Heart left ventricle (tissue), 16 donors: Measurements from ENCODE around the gene GPR25. TPM values are rescaled to one million over a fixed set of nuclear protein-coding genes. Genes with fewer than 3 reads are reported as not detected.
A peak's percentile ranks its signal among the peaks of the same experiment; 100 is the strongest.

Experiments
- ATAC-seq, 4 donors: fragments of 200-7000 bp; cut with Tn5 transposase; one replicate each; pipeline ENCODE4 v1.9.1; 2020 to 2022; ENCODE audit warnings: moderate library complexity in 4 of 4, mild to moderate bottlenecking in 3 of 4, moderate number of reproducible peaks in 1 of 4
- DNase-seq, 5 donors: peaks; one replicate each; pipeline ENCODE4 v3.0.0-alpha.2; 2020
- H3K27ac ChIP-seq, 12 donors: fragments of 200-600 bp; sonication (generic) in 4 of 12; one replicate each; pipeline versions ENCODE4 v1.5.0 to v1.8.0; 2016 to 2022; ENCODE audit warnings: mild to moderate bottlenecking in 2 of 12
- H3K27me3 ChIP-seq, 9 donors: fragments of 200-600 bp; sonication (generic) in 2 of 9; one replicate each; pipeline versions ENCODE4 v1.5.1 to v1.8.0; 2016 to 2022; ENCODE audit warnings: mild to moderate bottlenecking in 3 of 9
- H3K36me3 ChIP-seq, 9 donors: fragments of 200-600 bp; sonication (generic) in 2 of 9; one replicate each; pipeline versions ENCODE4 v1.5.0 to v1.8.0; 2018 to 2022; ENCODE audit warnings: mild to moderate bottlenecking in 2 of 9
- H3K4me1 ChIP-seq, 12 donors: fragments of 200-600 bp; sonication (generic) in 4 of 12; one replicate each; pipeline versions ENCODE4 v1.5.0 to v1.8.0; 2016 to 2022; ENCODE audit warnings: mild to moderate bottlenecking in 3 of 12
- H3K4me3 ChIP-seq, 12 donors: fragments of 200-600 bp; sonication (generic) in 4 of 12; one replicate each; pipeline versions ENCODE4 v1.5.0 to v1.8.0; 2017 to 2022; ENCODE audit warnings: mild to moderate bottlenecking in 9 of 12, moderate library complexity in 4 of 12
- H3K9me3 ChIP-seq, 12 donors: fragments of 200-600 bp; sonication (generic) in 4 of 12; one replicate each; pipeline versions ENCODE4 v1.5.0 to v1.8.0; 2016 to 2022; ENCODE audit warnings: mild to moderate bottlenecking in 1 of 12
- CTCF ChIP-seq, 12 donors: fragments of 200-600 bp; sonication (generic) in 4 of 12; IDR thresholded peaks; one replicate each; pipeline versions ENCODE4 v1.5.0 to v1.8.0; 2018 to 2022; ENCODE audit warnings: antibody characterized with exemption in 12 of 12, mild to moderate bottlenecking in 5 of 12
- POLR2A ChIP-seq, 2 donors: fragments of 450-650 bp; IDR thresholded peaks; one replicate each; pipeline ENCODE4 v1.6.1; 2017; ENCODE audit warnings: antibody characterized with exemption in 2 of 2, mild to moderate bottlenecking in 2 of 2, moderate library complexity in 2 of 2
- WGBS, 4 donors: extraction: QIAGEN DNeasy Blood & Tissue Kit in 2 of 4; methylation state at CpG; one replicate each; pipeline versions ENCODE4 v1.1.5 to v1.1.7; 2013 to 2018; 5-methylcytosine and 5-hydroxymethylcytosine counted together
- intact Hi-C, 10 donors: fragments of 100-400 bp; cut with DNase I; formaldehyde crosslinking; loops; one replicate each; pipeline versions ENCODE4 v1.11.1 to v1.14.2; 2022
- polyA plus RNA-seq, 2 donors: library from polyadenylated mRNA; stranded (reverse); fragments of 200-250 nt; gene quantifications; one replicate each; pipeline ENCODE4 v1.2.3, GENCODE V29; 2013
- total RNA-seq, 9 donors: library from RNA; depleted of rRNA in 2 of 9; stranded (reverse); fragments of >200 nt in 2 of 9; fragmentation: NEBNext Ultra II Directional in 3 of 9; extraction: Animal tissue kit (Norgen Biotek cat#: 25700) in 3 of 9; gene quantifications; one replicate each; pipeline versions ENCODE4 v1.1.0 to v1.2.4, GENCODE V29; 2016 to 2023
- donor health status: ischemic (EF 13 %, LVEDD 7.1; RV severe dilation, severe dysfunction).
- donor health status: healthy with polysubstance abuse.
- donor health status: DM: no; HTN: yes; CAD: no.
- donor health status: DM: no; HTN: no; CAD: no.
- donor health status: ischemic (EF 25% LVEDD 6.9; RV normal size, moderate dysfunction).
- donor health status: ischemic (EF 25% LVEDD 5.7; RV mildly dilated, moderate dysfunction).
- donor health status: healthy.
- donor health status: DM: yes; HTN: yes; CAD: no.
- donor health status: ischemic (EF 35%, LVEDD 5.7; RV mildly dilated, moderate dysfunction).
- donor health status: nonischemic (EF 11% LVEDD 7.7; RV severe dilation, severe dysfunction).
- donor health status: DM: yes; HTN: yes; CAD: no.
- donor health status: PGD.
- donor health status: ischemic (EF 29% LVEDD 5.4; RV normal size, mild dysfunction).
- donor health status: nonischemic (EF 23%, LVEDD 6.1; RV moderate dilation, normal function).

Gene GPR25
- total and polyA plus RNA-seq, 11 donors, result not detected

GRCh38 chr1:200837931-200838571 is 34.7 kb upstream of the GPR25 start:
- H3K4me1 ChIP-seq, result no peaks in the 10 kb centered on the region
- peak; percentile 27 to 69 (median 48) for TF ChIP-seq CTCF (IDR thresholded peaks at IDR 0.05)
- no peak for TF ChIP-seq POLR2A (IDR thresholded peaks at IDR 0.05)
- H3K27ac ChIP-seq, result no peak overlapping the region
- ATAC-seq, result no peak
- intact Hi-C loops, result loop anchor here in 9 of 10 donors (2.0 to 10.0 kb wide), 5 partner anchors 213 to 283 kb away; partner anchors contain the start of gene KIF14 (in 8 of the 9)
- 50 to 59% (median 53%) methylated on average over 2 of the region's 2 CpGs for WGBS, 4 donors
- H3K9me3 ChIP-seq, result peaks cover 0 to 16% (median 2%) of the 10 kb centered on the region in 12 donors
- DNase-seq, result no peak
- H3K36me3 ChIP-seq, result peaks cover 0 to 35% (median 6%) of the 10 kb centered on the region in 9 donors
- no peak overlapping the region for H3K4me3 ChIP-seq
- H3K27me3 ChIP-seq, result no peaks in the 10 kb centered on the region

GRCh38 chr1:200838676-200839445 is 33.9 kb upstream of the GPR25 start:
- Histone ChIP-seq H3K27me3 (no peaks in the 10 kb centered on the region), H3K36me3 (peaks cover 0 to 35% (median 12%) of the 10 kb centered on the region in 9 donors), H3K9me3 (peaks cover 0 to 16% (median 2%) of the 10 kb centered on the region in 12 donors), H3K4me3 (no peak overlapping the region), H3K27ac (no peak overlapping the region), H3K4me1 (no peaks in the 10 kb centered on the region)
- 68 to 83% (median 75%) methylated on average over 3 of the region's 3 CpGs for WGBS, 4 donors
- intact Hi-C loops, result loop anchor here in 9 of 10 donors (2.0 to 10.0 kb wide), 5 partner anchors 214 to 284 kb away; partner anchors contain the start of gene KIF14 (in 8 of the 9)
- no peak for TF ChIP-seq CTCF (IDR thresholded peaks at IDR 0.05)
- TF ChIP-seq POLR2A (IDR thresholded peaks at IDR 0.05), result no peak
- no peak for ATAC-seq
- no peak for DNase-seq

- intact Hi-C loops, result no loop called here
- ATAC-seq (no peak), DNase-seq (no peak)
- TF ChIP-seq POLR2A (IDR thresholded peaks at IDR 0.05) (no peak), CTCF (IDR thresholded peaks at IDR 0.05) (no peak)
- Histone ChIP-seq H3K4me1 (no peaks in the 10 kb centered on the region), H3K36me3 (peaks cover 0 to 89% (median 60%) of the 10 kb centered on the region in 9 donors), H3K27me3 (no peaks in the 10 kb centered on the region), H3K4me3 (no peak overlapping the region), H3K27ac (no peak overlapping the region), H3K9me3 (no peaks in the 10 kb centered on the region)
- 93 to 98% (median 97%) methylated on average over 4 of the region's 4 CpGs for WGBS, 4 donors
These were observed 27.4 kb upstream of the GPR25 start for GRCh38 chr1:200845360-200845759.

- no peaks in the 10 kb centered on the region for H3K4me1 ChIP-seq
- H3K4me3 ChIP-seq, result no peak overlapping the region
- ATAC-seq (no peak), DNase-seq (no peak)
- no peak overlapping the region for H3K27ac ChIP-seq
- no peak for TF ChIP-seq POLR2A (IDR thresholded peaks at IDR 0.05)
- TF ChIP-seq CTCF (IDR thresholded peaks at IDR 0.05), result no peak
- 90 to 98% (median 96%) methylated on average over 1 of the region's 1 CpG for WGBS, 4 donors
- no peaks in the 10 kb centered on the region for H3K9me3 ChIP-seq
- H3K27me3 ChIP-seq, result no peaks in the 10 kb centered on the region
- peaks cover 0 to 99% (median 64%) of the 10 kb centered on the region in 9 donors for H3K36me3 ChIP-seq
- intact Hi-C loops, result no loop called here
These were observed 26.4 kb upstream of the GPR25 start for GRCh38 chr1:200846398-200846797.
